ENCODE measurements around the gene MB. TPM values are rescaled to one million over a fixed set of nuclear protein-coding genes. Genes with fewer than 3 reads are reported as not detected.

MB gene
- total RNA-seq, 2 experiments from 2014 or later = not detected

GRCh38 chr22:35634943-35635540 is 17.9 kb upstream of the MB start:
- no peak for DNase-seq
- Mint-ChIP-seq H3K27me3 (ENCODE audit: low read depth) (peaks cover 12% of the 10 kb centered on the region), H3K9me3 (ENCODE audit: insufficient read depth) (no peaks in the 10 kb centered on the region), H3K4me1 (ENCODE audit: low read depth) (peaks cover 15% of the 10 kb centered on the region), H3K27ac (no peak overlapping the region), H3K4me3 (no peak overlapping the region), H3K36me3 (ENCODE audit: low read depth) (no peaks in the 10 kb centered on the region)
- ChIA-PET CTCF (interaction anchor here (1.1 to 1.5 kb wide), 2 partner anchors 26 to 489 kb away, joined by 3 read pairs; no protein-coding TSS in a partner anchor), POLR2A (interaction anchor here (5.0 kb wide), 1 partner anchor 13 kb away, joined by 29 read pairs; the partner anchor contains the start of gene APOL6)
- no peak for ATAC-seq

GRCh38 chr22:35634015-35634414 is 16.9 kb upstream of the MB start:
- Mint-ChIP-seq H3K4me1 (ENCODE audit: low read depth) (peaks cover 24% of the 10 kb centered on the region), H3K4me3 (no peak overlapping the region), H3K36me3 (ENCODE audit: low read depth) (no peaks in the 10 kb centered on the region), H3K9me3 (ENCODE audit: insufficient read depth) (no peaks in the 10 kb centered on the region), H3K27ac (no peak overlapping the region), H3K27me3 (ENCODE audit: low read depth) (peaks cover 10% of the 10 kb centered on the region)
- ChIA-PET CTCF (interaction anchor here (1.1 to 1.5 kb wide), 2 partner anchors 27 to 490 kb away, joined by 3 read pairs; no protein-coding TSS in a partner anchor), POLR2A (interaction anchor here (5.0 kb wide), 1 partner anchor 14 kb away, joined by 29 read pairs; the partner anchor contains the start of gene APOL6)
- ATAC-seq = peak; percentile 35
- no peak for DNase-seq

GRCh38 chr22:35633520-35633919 is 16.4 kb upstream of the MB start:
- no peaks in the 10 kb centered on the region for H3K9me3 Mint-ChIP-seq (ENCODE audit: insufficient read depth)

GRCh38 chr22:35632935-35633334 is 15.8 kb upstream of the MB start:
- H3K9me3 Mint-ChIP-seq (ENCODE audit: insufficient read depth) = no peaks in the 10 kb centered on the region
- DNase-seq = no peak
- no peak overlapping the region for H3K4me3 Mint-ChIP-seq
- CTCF ChIA-PET = interaction anchor here (1.1 to 1.7 kb wide), 2 partner anchors 283 to 432 kb away, joined by 3 to 6 read pairs; no protein-coding TSS in a partner anchor
- no peaks in the 10 kb centered on the region for H3K36me3 Mint-ChIP-seq (ENCODE audit: low read depth)
- POLR2A ChIA-PET = no interaction called here
- no peak for ATAC-seq
- peaks cover 10% of the 10 kb centered on the region for H3K27me3 Mint-ChIP-seq (ENCODE audit: low read depth)
- no peak overlapping the region for H3K27ac Mint-ChIP-seq
- peaks cover 24% of the 10 kb centered on the region for H3K4me1 Mint-ChIP-seq (ENCODE audit: low read depth)

More at GRCh38 chr22:35633520-35633919, 16.4 kb upstream of the MB start:
- H3K27me3 Mint-ChIP-seq (ENCODE audit: low read depth) = peaks cover 10% of the 10 kb centered on the region
- no peaks in the 10 kb centered on the region for H3K36me3 Mint-ChIP-seq (ENCODE audit: low read depth)
- DNase-seq = no peak
- H3K4me3 Mint-ChIP-seq = no peak overlapping the region
- H3K27ac Mint-ChIP-seq = no peak overlapping the region
- peaks cover 24% of the 10 kb centered on the region for H3K4me1 Mint-ChIP-seq (ENCODE audit: low read depth)
- ATAC-seq = no peak
- CTCF ChIA-PET = interaction anchor here (1.1 to 1.7 kb wide), 2 partner anchors 282 to 432 kb away, joined by 3 to 6 read pairs; no protein-coding TSS in a partner anchor
- POLR2A ChIA-PET = interaction anchor here (5.0 kb wide), 1 partner anchor 15 kb away, joined by 29 read pairs; the partner anchor contains the start of gene APOL6

GRCh38 chr22:35631597-35631996 is 14.5 kb upstream of the MB start:
- peaks cover 35% of the 10 kb centered on the region for H3K4me1 Mint-ChIP-seq (ENCODE audit: low read depth)
- peak; percentile 40 for DNase-seq
- ChIA-PET CTCF (interaction anchor here (1.0 to 1.3 kb wide), 4 partner anchors 17 to 59 kb away, joined by 3 to 4 read pairs (median 4); partner anchors contain the start of gene APOL6), POLR2A (interaction anchor here (0.7 kb wide), 1 partner anchor 17 kb away, joined by 5 read pairs; the partner anchor contains the start of gene APOL6)
- no peak overlapping the region for H3K4me3 Mint-ChIP-seq
- H3K9me3 Mint-ChIP-seq (ENCODE audit: insufficient read depth) = no peaks in the 10 kb centered on the region
- H3K36me3 Mint-ChIP-seq (ENCODE audit: low read depth) = no peaks in the 10 kb centered on the region
- H3K27ac Mint-ChIP-seq = no peak overlapping the region
- no peak for ATAC-seq
- H3K27me3 Mint-ChIP-seq (ENCODE audit: low read depth) = peaks cover 8% of the 10 kb centered on the region

GRCh38 chr22:35630891-35631290 is 13.8 kb upstream of the MB start:
- ATAC-seq (no peak), DNase-seq (no peak)
- Mint-ChIP-seq H3K27ac (no peak overlapping the region), H3K4me3 (no peak overlapping the region), H3K4me1 (ENCODE audit: low read depth) (peaks cover 35% of the 10 kb centered on the region), H3K9me3 (ENCODE audit: insufficient read depth) (no peaks in the 10 kb centered on the region), H3K36me3 (ENCODE audit: low read depth) (no peaks in the 10 kb centered on the region), H3K27me3 (ENCODE audit: low read depth) (peaks cover 8% of the 10 kb centered on the region)
- ChIA-PET CTCF (interaction anchor here (0.6 to 1.3 kb wide), 5 partner anchors 10 to 435 kb away, joined by 3 to 4 read pairs (median 3); no protein-coding TSS in a partner anchor), POLR2A (interaction anchor here (0.6 to 1.5 kb wide), 3 partner anchors 16 to 17 kb away, joined by 3 to 9 read pairs (median 5); partner anchors contain the start of gene APOL6)

- H3K4me1 Mint-ChIP-seq (ENCODE audit: low read depth) = peaks cover 35% of the 10 kb centered on the region
- H3K27ac Mint-ChIP-seq = peak overlapping the region; percentile 21
Observed at GRCh38 chr22:35630387-35630793, 13.3 kb upstream of the MB start.

GRCh38 chr22:35629406-35630216 is 12.5 kb upstream of the MB start:
- no peaks in the 10 kb centered on the region for H3K36me3 Mint-ChIP-seq (ENCODE audit: low read depth)
- peaks cover 35% of the 10 kb centered on the region for H3K4me1 Mint-ChIP-seq (ENCODE audit: low read depth)
- H3K9me3 Mint-ChIP-seq (ENCODE audit: insufficient read depth) = no peaks in the 10 kb centered on the region
- ATAC-seq (no peak), DNase-seq (peak; percentile 68)
- no peak overlapping the region for H3K4me3 Mint-ChIP-seq
- peak overlapping the region; percentile 68 for H3K27ac Mint-ChIP-seq
- POLR2A ChIA-PET = interaction anchor here (0.6 to 1.5 kb wide), 3 partner anchors 18 to 33 kb away, joined by 3 to 9 read pairs (median 3); partner anchors contain the start of gene APOL6
- peaks cover 6% of the 10 kb centered on the region for H3K27me3 Mint-ChIP-seq (ENCODE audit: low read depth)
- CTCF ChIA-PET = interaction anchor here (1.0 to 1.3 kb wide), 2 partner anchors 8 to 35 kb away, joined by 3 to 4 read pairs; no protein-coding TSS in a partner anchor

More at GRCh38 chr22:35630387-35630793, 13.3 kb upstream of the MB start:
- no peaks in the 10 kb centered on the region for H3K9me3 Mint-ChIP-seq (ENCODE audit: insufficient read depth)
- DNase-seq (no peak), ATAC-seq (no peak)
- H3K27me3 Mint-ChIP-seq (ENCODE audit: low read depth) = peaks cover 10% of the 10 kb centered on the region
- CTCF ChIA-PET = interaction anchor here (1.0 kb wide), 1 partner anchor 9 kb away, joined by 3 read pairs; no protein-coding TSS in a partner anchor
- no peak overlapping the region for H3K4me3 Mint-ChIP-seq
- H3K36me3 Mint-ChIP-seq (ENCODE audit: low read depth) = no peaks in the 10 kb centered on the region
- POLR2A ChIA-PET = interaction anchor here (0.6 to 1.5 kb wide), 3 partner anchors 17 to 33 kb away, joined by 3 to 9 read pairs (median 3); partner anchors contain the start of gene APOL6

- no peak for DNase-seq
- ATAC-seq = no peak
- peaks cover 30% of the 10 kb centered on the region for H3K4me1 Mint-ChIP-seq (ENCODE audit: low read depth)
- no peak overlapping the region for H3K27ac Mint-ChIP-seq
- no peaks in the 10 kb centered on the region for H3K9me3 Mint-ChIP-seq (ENCODE audit: insufficient read depth)
- POLR2A ChIA-PET = interaction anchor here (0.6 to 1.0 kb wide), 2 partner anchors 19 to 38 kb away, joined by 3 read pairs; partner anchors contain the start of gene APOL6
- H3K27me3 Mint-ChIP-seq (ENCODE audit: low read depth) = peaks cover 8% of the 10 kb centered on the region
- no peaks in the 10 kb centered on the region for H3K36me3 Mint-ChIP-seq (ENCODE audit: low read depth)
- CTCF ChIA-PET = interaction anchor here (1.3 to 2.5 kb wide), 2 partner anchors 36 to 437 kb away, joined by 4 to 14 read pairs; no protein-coding TSS in a partner anchor
- no peak overlapping the region for H3K4me3 Mint-ChIP-seq
Observed at GRCh38 chr22:35628732-35629131, 11.6 kb upstream of the MB start.

- H3K36me3 Mint-ChIP-seq (ENCODE audit: low read depth) = no peaks in the 10 kb centered on the region
- no peaks in the 10 kb centered on the region for H3K9me3 Mint-ChIP-seq (ENCODE audit: insufficient read depth)
- H3K4me1 Mint-ChIP-seq (ENCODE audit: low read depth) = peaks cover 25% of the 10 kb centered on the region
- H3K27me3 Mint-ChIP-seq (ENCODE audit: low read depth) = peaks cover 8% of the 10 kb centered on the region
- ChIA-PET POLR2A (interaction anchor here (1.2 kb wide), 1 partner anchor 21 kb away, joined by 3 read pairs; the partner anchor contains the start of gene APOL6), CTCF (interaction anchor here (0.6 to 2.7 kb wide), 19 partner anchors 11 to 509 kb away, joined by 3 to 14 read pairs (median 4); partner anchors contain the start of genes APOL6 and MB)
- DNase-seq (peak; percentile 66), ATAC-seq (peak; percentile 48)
- H3K27ac Mint-ChIP-seq = peak overlapping the region; percentile 53
- peak overlapping the region; percentile 74 for H3K4me3 Mint-ChIP-seq
Observed at GRCh38 chr22:35627267-35628041, 10.3 kb upstream of the MB start.

Data from activated CD8-positive, alpha-beta T cell treated with anti-CD3 and anti-CD28 coated beads, Interleukin-2, amount 10 ng/mL, durations not matched to agents 7 days and 5 days (primary cell).